Uterus (tissue), 4 donors: ENCODE results near the gene COL8A1. TPM values are rescaled to one million over a fixed set of nuclear protein-coding genes. Genes with fewer than 3 reads are reported as not detected.
"Not testable (repeated sequence)": the region's sequence is repeated elsewhere in the genome, so short reads cannot be mapped to it uniquely, and the experiment has no call there.

ENCODE experiments used
- DNase-seq, 2 donors: peaks; one replicate each; pipeline ENCODE4 v3.0.0-alpha.2; 2019 to 2020
- H3K27ac ChIP-seq, 2 donors: fragments of 200-600 bp; sonication (generic); 1 replicate in 1 of 2; 2 replicates in 1 of 2; pipeline ENCODE4 v1.5.1; 2016 to 2018
- H3K27me3 ChIP-seq, 2 donors: fragments of 200-600 bp; sonication (generic); one replicate each; pipeline ENCODE4 v1.5.1; 2018 to 2019; ENCODE audit warnings: control low read depth in 1 of 2
- H3K36me3 ChIP-seq, 2 donors: fragments of 200-600 bp; sonication (generic); one replicate each; pipeline ENCODE4 v1.5.1; 2019; ENCODE audit warnings: control low read depth in 1 of 2
- H3K4me1 ChIP-seq, 2 donors: fragments of 200-600 bp; sonication (generic); one replicate each; pipeline ENCODE4 v1.5.1; 2018 to 2019; ENCODE audit warnings: control low read depth in 1 of 2
- H3K4me3 ChIP-seq, 2 donors: fragments of 200-600 bp; sonication (generic); 1 replicate in 1 of 2; 2 replicates in 1 of 2; pipeline ENCODE4 v1.5.1; 2018 to 2019; ENCODE audit warnings: mild to moderate bottlenecking in 1 of 2
- H3K9me3 ChIP-seq, 2 donors: fragments of 200-600 bp; sonication (generic); one replicate each; pipeline ENCODE4 v1.5.1; 2019; ENCODE audit warnings: control low read depth in 1 of 2
- CTCF ChIP-seq, 4 experiments: fragments of 200-600 bp in 2 of 4; fragments of 450-650 bp in 2 of 4; sonication (generic) in 2 of 4; IDR thresholded peaks; one replicate each; pipeline ENCODE4 v1.5.1; 2016 to 2019; ENCODE audit warnings: antibody characterized with exemption in 4 of 4, mild to moderate bottlenecking in 2 of 4, moderate library complexity in 1 of 4
- POLR2A ChIP-seq, 2 donors: fragments of 450-650 bp; IDR thresholded peaks; one replicate each; pipeline ENCODE4 v1.6.1; 2016; ENCODE audit warnings: antibody characterized with exemption in 2 of 2, mild to moderate bottlenecking in 1 of 2, moderate library complexity in 1 of 2
- intact Hi-C: fragments of 100-400 bp; cut with DNase I; formaldehyde crosslinking; loops from one replicate; pipeline ENCODE4 v1.15.1; 2023; ENCODE audit warnings: low total_unique reads
- total RNA-seq, 4 donors: library from RNA; depleted of rRNA in 3 of 4; stranded (reverse); fragments of >200 nt in 3 of 4; gene quantifications; one replicate each; pipeline versions ENCODE4 v1.1.0 to v1.2.4, GENCODE V29; 2014 to 2023
- donor health status: DM: yes; HTN: yes; CAD: no.

COL8A1 gene
- total RNA-seq, 4 donors from 2014 or later = 2.6 to 30.9 (median 18.0) TPM

- no peak for TF ChIP-seq CTCF (IDR thresholded peaks at IDR 0.05)
- TF ChIP-seq POLR2A (IDR thresholded peaks at IDR 0.05) = no peak
- Histone ChIP-seq H3K4me1 (no peaks in the 10 kb centered on the region), H3K27me3 (no peaks in the 10 kb centered on the region), H3K36me3 (no peaks in the 10 kb centered on the region), H3K27ac (no peak overlapping the region), H3K9me3 (no peaks in the 10 kb centered on the region), H3K4me3 (no peak overlapping the region)
- DNase-seq = no peak
- intact Hi-C loops = loop anchor here (10.0 kb wide), 1 partner anchor 417 kb away; no protein-coding TSS in a partner anchor
Observed at GRCh38 chr3:99837715-99838114, 199.3 kb downstream of the COL8A1 start.

DNA sequence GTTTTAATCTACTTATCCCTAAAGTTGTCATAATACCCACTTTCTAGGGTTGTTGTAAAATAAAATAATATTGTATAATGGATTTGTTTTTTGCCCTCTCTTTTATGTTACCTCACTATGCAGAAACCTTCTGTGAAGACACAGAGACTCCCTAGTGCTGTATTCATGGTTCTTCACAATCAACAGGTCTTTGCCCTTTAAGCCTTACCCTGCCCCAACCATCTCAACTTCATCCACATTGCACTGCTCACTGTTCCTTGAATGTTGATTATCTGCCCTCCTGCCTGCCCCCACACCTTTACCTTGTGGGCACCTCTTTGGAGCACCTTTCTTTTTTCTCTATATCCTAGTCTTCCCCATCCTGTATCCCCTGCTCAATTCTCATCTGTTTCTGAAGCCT is 200.4 kb downstream of the COL8A1 start:
- Histone ChIP-seq H3K27ac (no peak overlapping the region), H3K36me3 (no peaks in the 10 kb centered on the region), H3K4me1 (no peaks in the 10 kb centered on the region), H3K4me3 (no peak overlapping the region), H3K9me3 (no peaks in the 10 kb centered on the region), H3K27me3 (no peaks in the 10 kb centered on the region)
- intact Hi-C loops = loop anchor here (10.0 kb wide), 1 partner anchor 416 kb away; no protein-coding TSS in a partner anchor
- DNase-seq = no peak
- no peak for TF ChIP-seq POLR2A (IDR thresholded peaks at IDR 0.05)
- no peak for TF ChIP-seq CTCF (IDR thresholded peaks at IDR 0.05)

- no peak overlapping the region for H3K4me3 ChIP-seq
- H3K9me3 ChIP-seq = no peaks in the 10 kb centered on the region
- no peak overlapping the region for H3K27ac ChIP-seq
- TF ChIP-seq CTCF (IDR thresholded peaks at IDR 0.05) = no peak
- TF ChIP-seq POLR2A (IDR thresholded peaks at IDR 0.05) = no peak
- no peaks in the 10 kb centered on the region for H3K36me3 ChIP-seq
- intact Hi-C loops = loop anchor here (10.0 kb wide), 1 partner anchor 415 kb away; no protein-coding TSS in a partner anchor
- no peaks in the 10 kb centered on the region for H3K4me1 ChIP-seq
- no peaks in the 10 kb centered on the region for H3K27me3 ChIP-seq
- no peak for DNase-seq
Observed at GRCh38 chr3:99839613-99840012, 201.2 kb downstream of the COL8A1 start.

DNA sequence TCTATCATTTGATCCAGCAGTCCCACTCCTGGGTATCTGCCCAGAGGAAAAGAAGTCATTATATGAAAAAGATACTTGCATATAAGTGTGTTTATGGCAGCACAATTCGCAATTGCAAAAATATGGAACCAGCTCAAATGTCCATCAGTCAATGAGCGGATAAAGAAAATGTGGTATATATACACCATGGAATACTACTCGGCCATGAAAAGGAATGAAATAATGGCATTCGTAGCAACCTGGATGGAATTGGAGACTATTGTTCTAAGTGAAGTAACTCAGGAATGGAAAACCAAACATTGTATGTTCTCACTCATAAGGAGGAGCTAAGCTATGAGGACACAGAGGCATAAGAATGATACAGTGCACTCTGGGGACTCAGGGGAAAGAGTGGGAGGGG is 203.6 kb downstream of the COL8A1 start:
- H3K4me3 ChIP-seq, intact Hi-C loops, H3K36me3 ChIP-seq, H3K4me1 ChIP-seq, H3K27me3 ChIP-seq, H3K27ac ChIP-seq, DNase-seq, H3K9me3 ChIP-seq: not testable (repeated sequence)

DNA sequence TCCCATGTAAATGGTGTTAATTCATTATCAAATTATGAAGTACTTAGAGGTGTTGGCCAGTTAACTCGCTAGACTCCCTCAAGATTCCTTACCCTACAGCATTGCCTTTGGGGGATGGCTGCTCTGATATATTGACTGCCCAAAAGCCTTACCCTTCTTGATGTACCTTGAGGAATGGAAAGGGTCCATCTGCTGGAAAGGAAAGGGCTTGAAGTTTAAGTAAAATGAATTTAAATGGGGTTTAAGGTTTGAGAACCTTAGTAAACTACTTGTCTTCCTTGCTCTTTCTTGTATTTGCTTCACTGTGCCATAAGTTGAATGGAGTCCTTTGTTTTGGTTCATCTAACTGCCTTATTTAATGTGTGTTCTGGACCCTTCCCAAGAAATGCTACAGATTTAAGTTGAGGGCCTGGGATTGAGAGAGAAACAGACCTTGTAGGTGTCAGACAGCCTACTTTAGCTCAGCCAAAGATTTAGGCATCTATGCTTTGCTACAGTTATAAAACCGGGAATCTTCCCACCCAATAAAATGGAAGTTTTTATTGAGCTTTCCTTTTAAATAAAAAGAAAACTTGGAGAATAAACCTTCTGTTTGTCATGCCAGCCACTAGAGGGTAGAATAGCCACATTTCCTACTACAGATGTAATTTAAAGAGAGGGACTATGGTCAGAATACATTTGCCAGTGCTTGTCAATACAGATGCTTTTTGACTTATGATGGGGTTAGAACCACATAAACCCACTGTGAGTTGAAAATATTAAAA is 204.6 kb downstream of the COL8A1 start:
- no peaks in the 10 kb centered on the region for H3K9me3 ChIP-seq
- intact Hi-C loops = no loop called here
- H3K27me3 ChIP-seq = no peaks in the 10 kb centered on the region
- H3K27ac ChIP-seq = peak overlapping the region; percentile 80 to 87
- H3K4me3 ChIP-seq = no peak overlapping the region
- TF ChIP-seq CTCF (IDR thresholded peaks at IDR 0.05) (peak; percentile 71 to 80 (median 75)), POLR2A (IDR thresholded peaks at IDR 0.05) (no peak)
- DNase-seq = no peak
- no peaks in the 10 kb centered on the region for H3K36me3 ChIP-seq
- peaks cover 5 to 6% of the 10 kb centered on the region in 2 donors for H3K4me1 ChIP-seq
